HepG2 (cell line): ENCODE measurements around the gene MAP2K3.

Experiments used
- FOSL2 ChIP-seq: sonication (generic); formaldehyde crosslinking; IDR thresholded peaks from 2 replicates; pipeline ENCODE4 v1.4.0; 2020; ENCODE audit warnings: missing genetic modification reagents
- KAT2B ChIP-seq: fragments of 150-350 bp; IDR thresholded peaks from 2 replicates; pipeline ENCODE4 v1.6.1; 2014; ENCODE audit warnings: low read depth, low read length, borderline replicate concordance
- MLX ChIP-seq: IDR thresholded peaks from 2 replicates; pipeline ENCODE4 v1.6.1; 2016
- PHF21A ChIP-seq: sonication (generic); formaldehyde crosslinking; IDR thresholded peaks from 2 replicates; pipeline ENCODE4 v1.5.0; 2020; ENCODE audit warnings: mild to moderate bottlenecking, missing genetic modification reagents
- RBAK ChIP-seq: sonication (generic); formaldehyde crosslinking; IDR thresholded peaks from 2 replicates; pipeline ENCODE4 v1.5.1; 2020; ENCODE audit warnings: mild to moderate bottlenecking, missing genetic modification reagents
- RBM39 ChIP-seq: fragments of 200-400 bp; formaldehyde crosslinking; IDR thresholded peaks from one replicate; pipeline ENCODE4 v1.6.1; 2018; ENCODE audit warnings: antibody characterized with exemption, mild to moderate bottlenecking, low read depth, low read length; ENCODE audit not compliant: poor library complexity, severe bottlenecking
- ZNF879 ChIP-seq: sonication (generic); formaldehyde crosslinking; IDR thresholded peaks from 2 replicates; pipeline ENCODE4 v1.8.1; 2023; ENCODE audit warnings: missing genetic modification reagents

GRCh38 chr17:21291357-21291756 lies 6.8 kb downstream of the MAP2K3 start:
- TF ChIP-seq FOSL2 (CRISPR knock-in tag) (no peak), PHF21A (no peak), ZNF879 (CRISPR knock-in tag) (no peak), RBAK (no peak), KAT2B (no peak), MLX (no peak), RBM39 (no peak)
